Measurements from ENCODE around the gene VEGFB.

DNA sequence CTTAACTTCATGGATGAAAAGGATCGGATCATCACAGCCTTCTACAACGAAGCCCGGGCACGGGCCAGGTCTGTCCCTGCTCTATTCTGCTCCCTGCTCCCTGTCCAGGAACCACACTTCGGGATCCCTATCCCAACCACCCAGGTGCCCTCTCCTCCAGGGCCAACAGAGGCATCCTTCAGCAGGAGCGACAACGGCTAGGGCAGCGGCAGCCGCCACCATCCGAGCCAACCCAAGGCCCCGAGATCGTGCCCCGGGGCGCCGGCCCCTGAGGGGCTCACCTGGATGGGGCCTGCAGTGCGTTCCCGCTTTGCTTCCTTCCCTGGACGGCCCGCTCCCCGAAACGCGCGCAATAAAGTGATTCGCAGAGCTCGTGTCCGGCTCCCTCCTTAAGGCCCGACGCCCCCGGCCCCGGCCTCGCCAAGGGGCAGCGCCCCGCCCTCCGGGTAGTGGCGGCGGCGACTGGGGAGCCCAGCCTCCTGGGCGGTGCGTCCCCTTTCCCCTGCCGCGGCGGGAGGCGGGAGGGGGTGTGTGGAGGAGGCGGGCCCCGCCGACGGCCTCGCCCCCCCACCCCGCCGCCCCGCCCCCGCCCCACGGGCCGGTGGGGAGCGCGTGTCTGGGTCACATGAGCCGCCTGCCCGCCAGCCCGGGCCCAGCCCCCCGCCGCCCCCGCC lies at the start of gene VEGFB:
- TF ChIP-seq CTCF (IDR thresholded peaks at IDR 0.05) (no peak), POLR2AphosphoS5 (IDR thresholded peaks at IDR 0.05) (peak; percentile 61 to 79), POLR2A (IDR thresholded peaks at IDR 0.05; ENCODE audit: low read depth) (no peak), EP300 (IDR thresholded peaks at IDR 0.05) (no peak)
